ENCODE results near the gene AKR1C3.

The AKR1C3 gene

DNA sequence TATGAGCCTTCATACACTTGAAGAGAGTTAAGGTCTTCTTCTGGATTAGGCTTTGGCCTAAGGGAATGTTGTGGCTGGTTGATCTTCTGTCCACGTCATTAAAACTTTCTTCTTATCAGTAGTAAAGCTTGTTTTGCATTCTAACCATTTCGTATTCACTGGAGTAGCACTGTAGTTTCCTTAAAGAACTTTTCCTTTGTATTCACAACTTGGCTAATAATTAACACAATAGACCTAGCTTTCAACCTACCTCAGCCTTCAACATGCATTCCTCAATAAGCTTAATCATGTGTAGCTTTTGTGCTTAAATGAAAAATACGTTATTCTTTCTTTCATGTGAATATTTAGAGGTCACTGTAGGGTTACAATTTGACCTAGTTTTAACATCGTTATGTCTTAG is 48.0 kb downstream of the AKR1C3 start:
- DNase-seq, result no peak

- no peak for DNase-seq
Observed at GRCh38 chr10:5143137-5143536, 48.9 kb downstream of the AKR1C3 start.

- no peak for DNase-seq
Observed at GRCh38 chr10:5146920-5147254, 52.7 kb downstream of the AKR1C3 start.

- no peak for DNase-seq
Observed at GRCh38 chr10:5147255-5147980, 53.2 kb downstream of the AKR1C3 start.

DNA sequence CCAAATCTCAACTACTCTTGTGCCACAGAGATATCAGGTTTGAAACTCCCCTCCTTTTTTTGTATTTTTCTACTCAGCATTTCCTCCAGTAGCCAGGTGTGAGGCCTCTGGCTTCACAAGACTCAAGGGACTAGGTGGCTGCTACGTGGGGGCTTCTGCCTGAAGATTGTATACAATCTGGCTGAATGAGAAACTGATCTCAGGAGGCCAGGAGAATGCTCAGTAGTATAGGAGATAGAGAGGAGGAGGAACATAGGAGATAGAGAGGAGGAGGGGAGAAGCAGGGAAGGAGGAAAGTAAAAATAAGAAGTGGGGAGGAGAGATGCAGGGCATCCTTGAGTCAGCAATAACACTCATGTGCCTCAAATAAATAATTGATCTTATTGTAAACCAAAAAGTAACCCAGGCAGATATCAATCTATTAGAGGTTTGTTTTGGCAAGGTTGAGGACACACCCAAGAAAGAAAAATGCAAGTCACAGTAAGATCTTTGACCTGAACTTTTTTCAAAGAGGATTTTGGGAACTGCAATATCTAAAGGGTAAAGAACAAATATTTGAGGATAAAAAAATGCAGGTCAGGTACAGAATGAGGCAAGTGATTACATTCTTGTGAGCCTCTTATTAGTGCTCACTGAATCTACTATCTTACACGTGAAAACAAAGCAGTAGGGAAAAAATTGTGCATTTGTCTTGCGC is 53.9 kb downstream of the AKR1C3 start:
- DNase-seq, result no peak

- no peak for DNase-seq
Observed at GRCh38 chr10:5148678-5149032, 54.4 kb downstream of the AKR1C3 start.

DNA sequence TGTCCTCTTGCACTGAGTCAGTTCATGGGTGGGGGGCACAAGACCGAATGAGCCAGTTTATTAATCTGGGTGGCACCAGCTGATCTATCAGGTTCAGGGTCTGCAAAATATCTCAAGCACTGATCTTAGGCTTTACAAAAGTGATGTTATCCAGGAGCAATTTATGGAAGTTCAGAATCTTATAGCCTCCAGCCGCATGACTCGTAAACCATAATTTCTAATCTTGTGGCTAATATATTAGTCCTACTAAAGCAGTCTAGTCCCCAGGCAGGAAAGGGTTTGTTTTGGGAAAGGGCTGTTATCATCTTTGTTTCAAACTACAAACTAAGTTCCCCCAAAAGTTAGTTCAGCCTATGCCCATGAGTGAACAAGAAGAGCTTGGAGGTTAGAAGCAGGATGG is 56.9 kb downstream of the AKR1C3 start:
- DNase-seq, result no peak

DNA sequence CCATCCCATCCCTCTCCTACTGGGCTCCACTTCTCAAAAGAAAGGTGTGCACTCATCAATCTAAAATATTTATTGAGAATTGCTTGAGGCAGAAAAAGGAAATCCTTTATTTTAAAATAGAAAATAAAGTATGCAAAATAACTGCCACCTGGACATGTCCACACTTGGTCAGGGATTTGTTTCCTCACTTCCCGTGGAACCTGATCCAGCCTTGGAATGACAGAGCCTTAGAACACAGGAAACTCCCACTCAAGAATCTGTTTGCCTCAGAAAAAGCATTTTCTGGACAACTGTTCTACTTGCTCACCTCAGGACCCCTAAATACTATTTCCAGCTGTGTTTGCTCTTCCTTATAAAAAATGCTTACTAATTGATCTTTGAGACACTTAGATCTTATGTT is 61.7 kb downstream of the AKR1C3 start:
- DNase-seq, result no peak

Measured in central memory CD4-positive, alpha-beta T cell (primary cell).